ENCODE data around the gene GTPBP4. TPM values are rescaled to one million over a fixed set of nuclear protein-coding genes. Genes with fewer than 3 reads are reported as not detected.

GTPBP4 gene
- total RNA-seq, 4 donors from 2014 or later = 14.4 to 37.2 (median 28.5) TPM

- TF ChIP-seq CTCF (IDR thresholded peaks at IDR 0.05) (no peak), POLR2AphosphoS5 (IDR thresholded peaks at IDR 0.05) (no peak), POLR2A (IDR thresholded peaks at IDR 0.05) (no peak)
- no peak overlapping the region for H3K27ac ChIP-seq
- peaks cover 18% of the 10 kb centered on the region for H3K9me3 ChIP-seq
- H3K4me3 ChIP-seq = no peak overlapping the region
- peaks cover 5% of the 10 kb centered on the region for H3K4me1 ChIP-seq
- WGBS = 91% methylated on average over 5 of the region's 5 CpGs
- no peaks in the 10 kb centered on the region for H3K27me3 ChIP-seq
- DNase-seq (ENCODE audit: low spot score in 2 of 2) = no peak
- no peaks in the 10 kb centered on the region for H3K36me3 ChIP-seq
These were observed 13.5 kb upstream of the GTPBP4 start for GRCh38 chr10:974785-975074.

- no peak for DNase-seq (ENCODE audit: low spot score in 2 of 2)
- H3K27me3 ChIP-seq = no peaks in the 10 kb centered on the region
- H3K36me3 ChIP-seq = no peaks in the 10 kb centered on the region
- peaks cover 26% of the 10 kb centered on the region for H3K9me3 ChIP-seq
- no peaks in the 10 kb centered on the region for H3K4me1 ChIP-seq
- WGBS = 92% methylated on average over 22 of the region's 22 CpGs
- TF ChIP-seq EP300 (IDR thresholded peaks at IDR 0.05) (no peak), CTCF (IDR thresholded peaks at IDR 0.05) (no peak), POLR2AphosphoS5 (IDR thresholded peaks at IDR 0.05) (no peak), POLR2A (IDR thresholded peaks at IDR 0.05) (no peak)
- no peak overlapping the region for H3K4me3 ChIP-seq
- H3K27ac ChIP-seq = no peak overlapping the region
These were observed 11.9 kb upstream of the GTPBP4 start for GRCh38 chr10:976316-976715.

GRCh38 chr10:978826-979421 lies 9.3 kb upstream of the GTPBP4 start:
- 94% methylated on average over 2 of the region's 2 CpGs for WGBS
- TF ChIP-seq POLR2A (IDR thresholded peaks at IDR 0.05) (no peak), POLR2AphosphoS5 (IDR thresholded peaks at IDR 0.05) (no peak), EP300 (IDR thresholded peaks at IDR 0.05) (no peak), CTCF (IDR thresholded peaks at IDR 0.05) (no peak)
- Histone ChIP-seq H3K4me3 (no peak overlapping the region), H3K36me3 (no peaks in the 10 kb centered on the region), H3K4me1 (no peaks in the 10 kb centered on the region), H3K9me3 (peaks cover 26% of the 10 kb centered on the region), H3K27me3 (no peaks in the 10 kb centered on the region), H3K27ac (no peak overlapping the region)
- DNase-seq (ENCODE audit: low spot score in 2 of 2) = no peak

GRCh38 chr10:980468-981093 lies 7.7 kb upstream of the GTPBP4 start:
- no peak for DNase-seq (ENCODE audit: low spot score in 2 of 2)
- TF ChIP-seq POLR2AphosphoS5 (IDR thresholded peaks at IDR 0.05) = no peak
- TF ChIP-seq EP300 (IDR thresholded peaks at IDR 0.05) = no peak
- TF ChIP-seq CTCF (IDR thresholded peaks at IDR 0.05) = no peak
- no peak for TF ChIP-seq POLR2A (IDR thresholded peaks at IDR 0.05)
- no peaks in the 10 kb centered on the region for H3K36me3 ChIP-seq
- no peaks in the 10 kb centered on the region for H3K4me1 ChIP-seq
- H3K27ac ChIP-seq = no peak overlapping the region
- peaks cover 26% of the 10 kb centered on the region for H3K9me3 ChIP-seq
- H3K27me3 ChIP-seq = no peaks in the 10 kb centered on the region
- WGBS = 94% methylated on average over 5 of the region's 5 CpGs
- H3K4me3 ChIP-seq = no peak overlapping the region

GRCh38 chr10:983401-983800 lies 4.8 kb upstream of the GTPBP4 start:
- peaks cover 18% of the 10 kb centered on the region for H3K9me3 ChIP-seq
- H3K36me3 ChIP-seq = no peaks in the 10 kb centered on the region
- WGBS = 91% methylated on average over 6 of the region's 6 CpGs
- DNase-seq (ENCODE audit: low spot score in 2 of 2) = no peak
- TF ChIP-seq POLR2AphosphoS5 (IDR thresholded peaks at IDR 0.05) (no peak), EP300 (IDR thresholded peaks at IDR 0.05) (no peak), CTCF (IDR thresholded peaks at IDR 0.05) (no peak), POLR2A (IDR thresholded peaks at IDR 0.05) (no peak)
- H3K4me3 ChIP-seq = no peak overlapping the region
- H3K4me1 ChIP-seq = peaks cover 16% of the 10 kb centered on the region
- H3K27ac ChIP-seq = no peak overlapping the region
- H3K27me3 ChIP-seq = no peaks in the 10 kb centered on the region
